SK-N-SH treated with all-trans-retinoic acid at 6 μM for 48 hours (cell line): ENCODE results near the gene ALG12.

Source experiments
- ATAC-seq: fragments of 200-7000 bp; cut with Tn5 transposase; 3 replicates; pipeline ENCODE4 v1.9.1; 2020; ENCODE audit warnings: mild to moderate bottlenecking, moderate library complexity
- ARNTL ChIP-seq: fragments of 450-650 bp; formaldehyde crosslinking; IDR thresholded peaks from 2 replicates; pipeline ENCODE4 v1.5.0; 2020; ENCODE audit warnings: low read depth, mild to moderate bottlenecking, moderate library complexity, borderline replicate concordance
- BACH2 ChIP-seq: fragments of 250-450 bp; sonication (Bioruptor Pico); IDR thresholded peaks from 2 replicates; pipeline ENCODE4 v1.9.0; 2021; ENCODE audit warnings: mild to moderate bottlenecking, borderline replicate concordance
- CSDC2 ChIP-seq: fragments of 250-450 bp; sonication (Bioruptor Pico); IDR thresholded peaks from 2 replicates; pipeline ENCODE4 v1.5.0; 2020; ENCODE audit warnings: mild to moderate bottlenecking, moderate library complexity
- CSRNP3 ChIP-seq: fragments of 250-450 bp; sonication (Bioruptor Pico); IDR thresholded peaks from 2 replicates; pipeline ENCODE4 v1.5.1; 2021; ENCODE audit warnings: mild to moderate bottlenecking, moderate library complexity
- ESRRG ChIP-seq: fragments of 250-450 bp; sonication (Bioruptor Pico); IDR thresholded peaks from 2 replicates; pipeline ENCODE4 v1.6.1; 2021; ENCODE audit warnings: mild to moderate bottlenecking
- GLIS3 ChIP-seq: fragments of 250-450 bp; sonication (Bioruptor Pico); IDR thresholded peaks from 2 replicates; pipeline ENCODE4 v1.5.0; 2020; ENCODE audit warnings: mild to moderate bottlenecking, moderate library complexity
- ISL1 ChIP-seq: fragments of 250-450 bp; sonication (Bioruptor Pico); IDR thresholded peaks from 2 replicates; pipeline ENCODE4 v2.1.2; 2022; ENCODE audit warnings: mild to moderate bottlenecking, moderate library complexity
- OSR1 ChIP-seq: fragments of 250-450 bp; sonication (Bioruptor Pico); IDR thresholded peaks from 2 replicates; pipeline ENCODE4 v1.8.0; 2022; ENCODE audit warnings: moderate library complexity, mild to moderate bottlenecking, inconsistent platforms
- SNAI2 ChIP-seq: fragments of 250-450 bp; sonication (Bioruptor Pico); IDR thresholded peaks from 2 replicates; pipeline ENCODE4 v1.5.0; 2020; ENCODE audit warnings: mild to moderate bottlenecking, moderate library complexity
- TCF4 ChIP-seq: fragments of 250-450 bp; sonication (Bioruptor Pico); IDR thresholded peaks from 2 replicates; pipeline ENCODE4 v1.8.0; 2021; ENCODE audit warnings: mild to moderate bottlenecking, moderate library complexity, borderline replicate concordance
- TOX ChIP-seq: fragments of 250-450 bp; sonication (Bioruptor Pico); IDR thresholded peaks from 2 replicates; pipeline ENCODE4 v1.8.0; 2021; ENCODE audit warnings: mild to moderate bottlenecking, moderate library complexity, borderline replicate concordance
- ZC3H10 ChIP-seq: fragments of 250-450 bp; sonication (Bioruptor Pico); IDR thresholded peaks from 2 replicates; pipeline ENCODE4 v1.5.1; 2021; ENCODE audit warnings: mild to moderate bottlenecking, moderate library complexity
- ZFP3 ChIP-seq: fragments of 250-450 bp; sonication (Bioruptor Pico); IDR thresholded peaks from 2 replicates; pipeline ENCODE4 v1.5.0; 2020; ENCODE audit warnings: mild to moderate bottlenecking, moderate library complexity
- ZFP30 ChIP-seq: fragments of 450-650 bp; formaldehyde crosslinking; IDR thresholded peaks from 2 replicates; pipeline ENCODE4 v1.5.0; 2022; ENCODE audit warnings: mild to moderate bottlenecking, moderate library complexity
- ZNF565 ChIP-seq: fragments of 450-650 bp; formaldehyde crosslinking; conservative IDR thresholded peaks from 2 replicates; pipeline ENCODE4 v1.5.0; 2020; ENCODE audit warnings: low read depth, mild to moderate bottlenecking, moderate library complexity
- ZNF70 ChIP-seq: fragments of 450-650 bp; formaldehyde crosslinking; IDR thresholded peaks from 2 replicates; pipeline ENCODE4 v1.5.0; 2020; ENCODE audit warnings: mild to moderate bottlenecking, moderate library complexity
- ZNF8 ChIP-seq: fragments of 450-650 bp; formaldehyde crosslinking; IDR thresholded peaks from 2 replicates; pipeline ENCODE4 v1.5.0; 2020; ENCODE audit warnings: mild to moderate bottlenecking, moderate library complexity
- TF ChIP-seq, protein P1 (sequence below): fragments of 250-450 bp; sonication (Bioruptor Pico); IDR thresholded peaks from 2 replicates; pipeline ENCODE4 v1.8.0; 2020; ENCODE audit warnings: mild to moderate bottlenecking, moderate library complexity, borderline replicate concordance
- TF ChIP-seq, protein P2 (sequence below): fragments of 250-450 bp; sonication (Bioruptor Pico); IDR thresholded peaks from 2 replicates; pipeline ENCODE4 v1.5.0; 2020; ENCODE audit warnings: mild to moderate bottlenecking, moderate library complexity
- TF ChIP-seq, protein P3 (sequence below): fragments of 250-450 bp; sonication (Bioruptor Pico); IDR thresholded peaks from 2 replicates; pipeline ENCODE4 v1.5.1; 2020; ENCODE audit warnings: low read depth, mild to moderate bottlenecking, moderate library complexity

The ALG12 gene

GRCh38 chr22:49903322-49904039 is 14.8 kb downstream of the ALG12 start (continued):
- TF ChIP-seq SNAI2 (CRISPR knock-in tag): no peak

DNA sequence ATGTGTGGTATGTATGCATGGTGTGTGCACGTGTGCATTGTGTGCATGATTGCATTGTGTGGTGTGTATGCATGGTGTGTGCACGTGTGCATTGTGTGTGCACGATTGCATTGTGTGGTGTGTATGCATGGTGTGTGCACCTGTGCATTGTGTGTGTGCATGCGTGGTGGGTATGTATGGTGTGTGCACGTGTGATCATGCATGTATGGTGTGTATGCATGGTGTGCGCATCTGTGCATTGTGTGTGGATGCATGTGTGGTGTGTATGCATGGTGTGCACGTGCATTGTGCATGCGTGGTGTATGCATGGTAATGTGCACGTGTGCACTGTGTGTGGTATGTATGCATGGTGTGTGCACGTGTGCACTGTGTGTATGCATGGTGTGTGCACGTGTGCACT is 16.8 kb downstream of the ALG12 start:
- no peak for TF ChIP-seq ZNF565 (CRISPR knock-in tag)
- TF ChIP-seq, protein P1, sequence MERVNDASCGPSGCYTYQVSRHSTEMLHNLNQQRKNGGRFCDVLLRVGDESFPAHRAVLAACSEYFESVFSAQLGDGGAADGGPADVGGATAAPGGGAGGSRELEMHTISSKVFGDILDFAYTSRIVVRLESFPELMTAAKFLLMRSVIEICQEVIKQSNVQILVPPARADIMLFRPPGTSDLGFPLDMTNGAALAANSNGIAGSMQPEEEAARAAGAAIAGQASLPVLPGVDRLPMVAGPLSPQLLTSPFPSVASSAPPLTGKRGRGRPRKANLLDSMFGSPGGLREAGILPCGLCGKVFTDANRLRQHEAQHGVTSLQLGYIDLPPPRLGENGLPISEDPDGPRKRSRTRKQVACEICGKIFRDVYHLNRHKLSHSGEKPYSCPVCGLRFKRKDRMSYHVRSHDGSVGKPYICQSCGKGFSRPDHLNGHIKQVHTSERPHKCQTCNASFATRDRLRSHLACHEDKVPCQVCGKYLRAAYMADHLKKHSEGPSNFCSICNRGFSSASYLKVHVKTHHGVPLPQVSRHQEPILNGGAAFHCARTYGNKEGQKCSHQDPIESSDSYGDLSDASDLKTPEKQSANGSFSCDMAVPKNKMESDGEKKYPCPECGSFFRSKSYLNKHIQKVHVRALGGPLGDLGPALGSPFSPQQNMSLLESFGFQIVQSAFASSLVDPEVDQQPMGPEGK: no peak
- no peak for TF ChIP-seq TOX
- TF ChIP-seq TCF4: no peak
- TF ChIP-seq ARNTL: no peak
- TF ChIP-seq OSR1: no peak
- no peak for TF ChIP-seq CSDC2 (CRISPR knock-in tag)
- no peak for TF ChIP-seq ZNF8 (CRISPR knock-in tag)
- no peak for TF ChIP-seq GLIS3 (CRISPR knock-in tag)
- TF ChIP-seq BACH2: no peak
- TF ChIP-seq ZNF70 (CRISPR knock-in tag): no peak
- no peak for TF ChIP-seq ZFP30 (CRISPR knock-in tag)
- no peak for ATAC-seq

- peak; percentile 14 for ATAC-seq
- TF ChIP-seq ZNF8 (CRISPR knock-in tag) (no peak), ISL1 (no peak), GLIS3 (CRISPR knock-in tag) (no peak), CSRNP3 (no peak), ZC3H10 (CRISPR knock-in tag) (no peak)
- TF ChIP-seq, protein P2, sequence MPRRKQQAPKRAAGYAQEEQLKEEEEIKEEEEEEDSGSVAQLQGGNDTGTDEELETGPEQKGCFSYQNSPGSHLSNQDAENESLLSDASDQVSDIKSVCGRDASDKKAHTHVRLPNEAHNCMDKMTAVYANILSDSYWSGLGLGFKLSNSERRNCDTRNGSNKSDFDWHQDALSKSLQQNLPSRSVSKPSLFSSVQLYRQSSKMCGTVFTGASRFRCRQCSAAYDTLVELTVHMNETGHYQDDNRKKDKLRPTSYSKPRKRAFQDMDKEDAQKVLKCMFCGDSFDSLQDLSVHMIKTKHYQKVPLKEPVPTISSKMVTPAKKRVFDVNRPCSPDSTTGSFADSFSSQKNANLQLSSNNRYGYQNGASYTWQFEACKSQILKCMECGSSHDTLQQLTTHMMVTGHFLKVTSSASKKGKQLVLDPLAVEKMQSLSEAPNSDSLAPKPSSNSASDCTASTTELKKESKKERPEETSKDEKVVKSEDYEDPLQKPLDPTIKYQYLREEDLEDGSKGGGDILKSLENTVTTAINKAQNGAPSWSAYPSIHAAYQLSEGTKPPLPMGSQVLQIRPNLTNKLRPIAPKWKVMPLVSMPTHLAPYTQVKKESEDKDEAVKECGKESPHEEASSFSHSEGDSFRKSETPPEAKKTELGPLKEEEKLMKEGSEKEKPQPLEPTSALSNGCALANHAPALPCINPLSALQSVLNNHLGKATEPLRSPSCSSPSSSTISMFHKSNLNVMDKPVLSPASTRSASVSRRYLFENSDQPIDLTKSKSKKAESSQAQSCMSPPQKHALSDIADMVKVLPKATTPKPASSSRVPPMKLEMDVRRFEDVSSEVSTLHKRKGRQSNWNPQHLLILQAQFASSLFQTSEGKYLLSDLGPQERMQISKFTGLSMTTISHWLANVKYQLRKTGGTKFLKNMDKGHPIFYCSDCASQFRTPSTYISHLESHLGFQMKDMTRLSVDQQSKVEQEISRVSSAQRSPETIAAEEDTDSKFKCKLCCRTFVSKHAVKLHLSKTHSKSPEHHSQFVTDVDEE (CRISPR knock-in tag): no peak
These were observed 17.6 kb downstream of the ALG12 start for GRCh38 chr22:49900441-49901230.

- ATAC-seq: no peak
- TF ChIP-seq ARNTL: no peak
- TF ChIP-seq ZNF8 (CRISPR knock-in tag): no peak
- no peak for TF ChIP-seq TOX
- TF ChIP-seq OSR1: no peak
- no peak for TF ChIP-seq ESRRG (CRISPR knock-in tag)
- no peak for TF ChIP-seq ZFP30 (CRISPR knock-in tag)
- TF ChIP-seq ZFP3 (CRISPR knock-in tag): no peak
- TF ChIP-seq, protein P3, sequence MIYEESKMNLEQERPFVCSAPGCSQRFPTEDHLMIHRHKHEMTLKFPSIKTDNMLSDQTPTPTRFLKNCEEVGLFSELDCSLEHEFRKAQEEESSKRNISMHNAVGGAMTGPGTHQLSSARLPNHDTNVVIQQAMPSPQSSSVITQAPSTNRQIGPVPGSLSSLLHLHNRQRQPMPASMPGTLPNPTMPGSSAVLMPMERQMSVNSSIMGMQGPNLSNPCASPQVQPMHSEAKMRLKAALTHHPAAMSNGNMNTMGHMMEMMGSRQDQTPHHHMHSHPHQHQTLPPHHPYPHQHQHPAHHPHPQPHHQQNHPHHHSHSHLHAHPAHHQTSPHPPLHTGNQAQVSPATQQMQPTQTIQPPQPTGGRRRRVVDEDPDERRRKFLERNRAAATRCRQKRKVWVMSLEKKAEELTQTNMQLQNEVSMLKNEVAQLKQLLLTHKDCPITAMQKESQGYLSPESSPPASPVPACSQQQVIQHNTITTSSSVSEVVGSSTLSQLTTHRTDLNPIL (CRISPR knock-in tag): no peak
- TF ChIP-seq, protein P2 (CRISPR knock-in tag): no peak
- TF ChIP-seq, all 23 proteins: peak for 0
These were observed 18.7 kb downstream of the ALG12 start for GRCh38 chr22:49899530-49899929.
